WTC11 (cell line): ENCODE data around the gene PPIL3.

ENCODE experiments used
- ATF6 ChIP-seq: sonication (generic); formaldehyde crosslinking; IDR thresholded peaks from 2 replicates; pipeline ENCODE4 v1.8.1; 2023; ENCODE audit warnings: mild to moderate bottlenecking, missing genetic modification reagents
- NR3C1 ChIP-seq: sonication (generic); formaldehyde crosslinking; conservative IDR thresholded peaks from 2 replicates; pipeline ENCODE4 v1.8.1; 2023; ENCODE audit warnings: low read depth, mild to moderate bottlenecking, missing genetic modification reagents
- TF ChIP-seq, protein P1 (sequence below): fragments of 200-600 bp; IDR thresholded peaks from 2 replicates; pipeline ENCODE4 v1.8.0; 2022; ENCODE audit warnings: antibody characterized with exemption

DNA sequence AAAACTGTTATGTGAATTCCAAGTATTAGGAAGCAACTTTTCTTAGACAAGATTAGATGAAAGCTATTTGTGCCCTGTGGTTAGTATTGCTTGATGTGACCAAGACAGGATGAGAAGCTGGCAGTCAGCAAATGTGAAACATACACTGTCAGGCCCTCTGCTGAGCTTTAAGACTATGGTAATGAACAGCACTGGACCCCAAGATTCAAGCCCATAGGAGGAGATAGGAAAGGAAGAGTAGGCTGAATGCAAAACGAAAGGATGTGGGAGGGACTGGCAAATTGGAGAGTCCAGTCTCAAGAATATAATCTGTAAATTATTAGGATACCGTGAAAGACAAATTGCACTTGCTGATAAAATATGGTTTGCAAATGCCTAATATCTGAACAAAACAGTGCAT lies 60.8 kb downstream of the PPIL3 start:
- TF ChIP-seq, protein P1, sequence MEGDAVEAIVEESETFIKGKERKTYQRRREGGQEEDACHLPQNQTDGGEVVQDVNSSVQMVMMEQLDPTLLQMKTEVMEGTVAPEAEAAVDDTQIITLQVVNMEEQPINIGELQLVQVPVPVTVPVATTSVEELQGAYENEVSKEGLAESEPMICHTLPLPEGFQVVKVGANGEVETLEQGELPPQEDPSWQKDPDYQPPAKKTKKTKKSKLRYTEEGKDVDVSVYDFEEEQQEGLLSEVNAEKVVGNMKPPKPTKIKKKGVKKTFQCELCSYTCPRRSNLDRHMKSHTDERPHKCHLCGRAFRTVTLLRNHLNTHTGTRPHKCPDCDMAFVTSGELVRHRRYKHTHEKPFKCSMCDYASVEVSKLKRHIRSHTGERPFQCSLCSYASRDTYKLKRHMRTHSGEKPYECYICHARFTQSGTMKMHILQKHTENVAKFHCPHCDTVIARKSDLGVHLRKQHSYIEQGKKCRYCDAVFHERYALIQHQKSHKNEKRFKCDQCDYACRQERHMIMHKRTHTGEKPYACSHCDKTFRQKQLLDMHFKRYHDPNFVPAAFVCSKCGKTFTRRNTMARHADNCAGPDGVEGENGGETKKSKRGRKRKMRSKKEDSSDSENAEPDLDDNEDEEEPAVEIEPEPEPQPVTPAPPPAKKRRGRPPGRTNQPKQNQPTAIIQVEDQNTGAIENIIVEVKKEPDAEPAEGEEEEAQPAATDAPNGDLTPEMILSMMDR, result no peak
- TF ChIP-seq ATF6 (CRISPR knock-in tag), result no peak
- TF ChIP-seq NR3C1 (CRISPR knock-in tag), result no peak
